Peyer's patch (tissue), 4 donors: ENCODE measurements around the gene TFPI.

Source experiments
- CTCF ChIP-seq, 6 experiments: fragments of 450-650 bp in 4 of 6; fragments of 200-600 bp in 2 of 6; sonication (generic) in 1 of 6; IDR thresholded peaks; one replicate each; pipeline ENCODE4 v1.5.1; 2017 to 2019; ENCODE audit warnings: antibody characterized with exemption in 6 of 6, mild to moderate bottlenecking in 3 of 6, moderate library complexity in 1 of 6
- POLR2A ChIP-seq, 2 donors: fragments of 450-650 bp; IDR thresholded peaks; one replicate each; pipeline ENCODE4 v1.5.1; 2017; ENCODE audit warnings: antibody characterized with exemption in 2 of 2, mild to moderate bottlenecking in 2 of 2, moderate library complexity in 2 of 2

- TF ChIP-seq CTCF (IDR thresholded peaks at IDR 0.05) (no peak), POLR2A (IDR thresholded peaks at IDR 0.05) (no peak)
Measured at GRCh38 chr2:187481543-187481942, 72.7 kb downstream of the TFPI start.
